HuH-7.5 (cell line): Measurements from ENCODE around the gene BCAS2.

ENCODE experiments used
- DNase-seq: peaks from one replicate; pipeline ENCODE4 v3.0.0; 2011; ENCODE audit warnings: low spot score

The BCAS2 gene

DNA sequence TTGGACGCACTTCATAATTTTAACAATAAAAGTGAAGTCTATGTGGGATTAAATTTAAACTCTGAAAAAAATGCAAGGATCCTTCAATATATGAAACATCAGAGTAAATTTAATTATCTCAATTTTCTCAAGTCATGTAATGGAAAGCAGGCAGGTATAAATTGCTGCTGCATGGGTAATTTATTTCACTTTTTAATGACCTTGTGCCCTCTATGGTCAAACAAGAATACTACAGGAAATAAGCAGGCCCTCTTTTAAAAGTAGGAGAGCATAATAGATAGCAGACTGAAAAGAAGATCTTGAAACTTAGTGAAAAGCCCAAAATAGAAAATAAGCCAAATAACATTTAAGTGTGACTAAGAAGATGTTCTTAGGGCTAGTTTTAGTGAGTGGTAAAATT is 22.9 kb downstream of the BCAS2 start:
- peak; percentile 29 for DNase-seq

- DNase-seq = no peak
Observed at GRCh38 chr1:114554577-114554976, 26.8 kb downstream of the BCAS2 start.

DNA sequence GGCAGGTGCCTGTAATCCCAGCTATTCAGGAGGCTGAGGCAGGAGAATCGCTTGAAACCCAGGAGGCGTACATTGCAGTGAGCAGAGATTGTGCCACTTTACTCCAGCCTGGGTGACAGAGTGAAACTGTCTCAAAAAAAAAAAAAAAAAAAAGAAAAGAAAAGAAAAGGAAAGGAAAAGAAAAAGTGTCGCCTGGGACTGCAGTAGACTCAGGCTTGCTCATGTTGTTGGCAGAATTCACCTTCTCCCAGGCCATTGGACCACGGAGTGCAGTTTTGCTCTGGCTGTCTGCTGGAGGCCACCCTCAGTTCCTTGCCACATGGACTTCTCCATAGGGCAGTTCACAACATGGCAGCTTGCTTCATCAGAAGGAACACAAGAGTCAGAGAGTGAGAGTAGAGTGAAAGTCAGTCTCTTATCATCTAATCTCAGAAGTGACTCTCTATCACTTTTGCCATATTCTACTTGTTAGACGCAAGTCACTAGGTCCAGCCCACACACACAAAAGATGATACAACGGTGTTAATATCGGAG is 29.2 kb downstream of the BCAS2 start:
- DNase-seq = no peak

GRCh38 chr1:114551400-114551799 is 30.0 kb downstream of the BCAS2 start:
- DNase-seq = no peak

DNA sequence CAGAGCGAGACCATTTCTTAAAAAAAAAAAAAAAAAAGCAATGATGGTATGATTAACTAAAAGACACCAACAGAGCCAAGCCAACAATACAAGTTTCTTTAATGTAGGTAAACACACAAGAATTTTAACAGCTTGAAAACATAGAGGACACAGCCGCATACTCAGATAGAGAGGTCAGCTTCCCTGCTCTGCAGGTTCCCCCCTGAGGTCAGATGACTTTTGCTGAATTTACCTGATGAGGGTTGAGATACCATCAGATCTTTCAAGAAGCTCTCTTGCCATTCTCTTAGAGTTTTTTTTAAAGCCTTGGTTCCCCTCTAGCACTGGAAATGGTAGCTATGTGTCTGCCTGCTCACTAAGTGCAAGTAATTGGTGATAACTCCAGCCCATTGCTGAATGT is 31.1 kb downstream of the BCAS2 start:
- DNase-seq = no peak

- DNase-seq = no peak
Observed at GRCh38 chr1:114549137-114549536, 32.3 kb downstream of the BCAS2 start.

GRCh38 chr1:114547076-114547475 is 34.3 kb downstream of the BCAS2 start:
- no peak for DNase-seq

- no peak for DNase-seq
Observed at GRCh38 chr1:114545796-114546195, 35.6 kb downstream of the BCAS2 start.

- DNase-seq = no peak
Observed at GRCh38 chr1:114545315-114545714, 36.1 kb downstream of the BCAS2 start.

GRCh38 chr1:114540821-114541220 is 40.6 kb downstream of the BCAS2 start:
- no peak for DNase-seq

GRCh38 chr1:114540272-114540671 is 41.1 kb downstream of the BCAS2 start:
- DNase-seq = no peak

DNA sequence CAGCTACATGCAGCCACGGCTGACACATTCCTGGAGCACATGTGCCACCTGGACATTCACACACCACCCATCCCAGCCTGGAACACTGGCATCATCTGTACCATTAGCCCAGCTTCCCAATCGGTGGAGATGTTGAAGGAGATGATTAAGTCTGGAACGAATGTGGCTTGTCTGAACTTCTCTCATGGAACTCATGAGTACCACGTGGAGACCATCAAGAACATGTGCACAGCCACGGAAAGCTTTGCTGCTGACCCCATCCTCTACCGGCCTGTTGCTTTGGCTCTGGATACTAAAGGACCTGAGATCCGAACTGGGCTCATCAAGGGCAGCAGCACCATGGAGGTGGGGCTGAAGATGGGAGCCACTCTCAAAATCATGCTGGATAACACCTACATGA is 45.4 kb downstream of the BCAS2 start:
- DNase-seq = no peak

DNA sequence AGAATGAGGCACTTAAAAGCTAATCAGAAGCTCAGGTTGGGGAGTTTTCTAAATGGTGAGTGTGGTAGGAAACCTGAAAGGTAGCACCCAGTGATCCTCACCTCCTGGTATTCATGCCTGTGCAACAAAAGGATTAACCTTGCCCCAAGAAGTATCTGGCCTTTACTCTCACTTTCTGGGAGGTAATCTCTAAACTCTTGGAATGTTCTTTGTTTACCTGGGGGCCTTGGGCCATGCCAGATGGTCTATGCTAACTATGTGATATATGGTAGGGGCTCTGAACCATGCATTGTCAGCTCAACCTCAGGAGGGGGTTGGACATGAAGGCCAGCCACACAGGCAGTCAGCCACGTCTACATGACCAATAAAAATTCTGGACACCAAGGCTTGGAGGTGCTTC is 46.0 kb downstream of the BCAS2 start:
- DNase-seq = no peak

DNA sequence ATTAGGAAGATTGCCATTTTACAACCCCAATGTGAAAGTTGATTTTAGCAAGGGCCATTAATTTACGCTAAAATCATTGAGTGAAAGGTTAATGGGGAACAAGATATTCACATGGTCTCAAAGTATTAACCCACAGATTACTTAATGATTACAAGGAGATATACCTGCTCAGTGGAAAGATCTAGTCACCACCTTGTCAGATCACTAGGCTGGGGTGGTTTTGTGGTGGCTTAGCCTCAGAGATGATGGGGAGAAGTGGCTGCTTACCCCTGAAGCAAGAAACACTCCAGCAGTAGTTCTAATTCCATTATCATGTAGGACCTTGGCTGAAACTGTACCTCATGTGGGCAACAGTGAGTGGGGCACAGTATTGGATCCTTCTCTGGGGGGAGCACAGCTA is 50.3 kb downstream of the BCAS2 start:
- DNase-seq = no peak

DNA sequence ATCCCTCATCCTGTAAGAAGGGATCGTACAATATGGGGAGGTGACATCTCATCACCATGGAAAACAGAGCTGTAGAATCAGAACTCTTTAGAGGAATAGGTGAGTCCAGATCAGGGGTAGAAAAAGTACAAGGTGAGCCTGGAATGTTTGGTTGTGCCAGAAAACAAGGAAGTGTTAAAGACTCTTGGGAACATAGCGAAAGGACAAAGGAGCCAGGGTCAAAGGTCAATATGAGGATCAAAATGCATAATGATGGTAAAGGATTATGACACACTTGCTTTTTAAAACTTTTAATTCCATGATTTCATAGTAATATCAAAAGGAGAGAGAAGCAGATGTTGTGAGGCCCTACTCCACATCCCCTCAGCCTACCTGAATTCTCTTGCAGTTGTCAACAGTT is 51.2 kb downstream of the BCAS2 start:
- DNase-seq = no peak

- DNase-seq = no peak
Observed at GRCh38 chr1:114524944-114525343, 56.5 kb downstream of the BCAS2 start.

DNA sequence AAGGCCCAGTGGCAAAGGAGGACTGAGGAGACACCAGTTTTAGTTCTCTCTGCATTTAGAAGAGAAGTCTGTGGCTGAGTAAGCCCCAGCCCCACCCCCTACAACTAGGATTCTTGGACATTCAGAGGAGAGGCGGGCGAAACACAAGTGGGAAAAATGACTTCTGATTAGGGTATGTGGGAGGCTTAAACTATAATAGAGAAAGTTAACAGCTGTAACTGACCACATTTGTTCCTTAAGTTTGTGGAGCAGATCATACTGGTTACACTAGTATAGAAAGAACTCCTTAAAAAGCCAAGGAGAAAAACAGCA is 59.2 kb downstream of the BCAS2 start:
- DNase-seq = no peak

GRCh38 chr1:114521396-114522263 is 59.8 kb downstream of the BCAS2 start:
- no peak for DNase-seq
